Activated CD8-positive, alpha-beta memory T cell treated with anti-CD3 and anti-CD28 coated beads, Interleukin-2, amount 50 U/mL, for 4 hours (primary cell): ENCODE data around the gene RRP9.

Source experiments
- DNase-seq: peaks from one replicate; pipeline ENCODE4 v3.0.0-alpha.2; 2020

RRP9 gene

GRCh38 chr3:51896607-51897305 lies 44.9 kb downstream of the RRP9 start:
- DNase-seq = no peak

- DNase-seq = no peak
Observed at GRCh38 chr3:51894939-51895338, 46.8 kb downstream of the RRP9 start.

GRCh38 chr3:51894391-51894790 lies 47.3 kb downstream of the RRP9 start:
- DNase-seq = no peak

GRCh38 chr3:51891242-51892039 lies 50.3 kb downstream of the RRP9 start:
- DNase-seq = no peak

- no peak for DNase-seq
Observed at GRCh38 chr3:51888463-51889105, 53.1 kb downstream of the RRP9 start.

GRCh38 chr3:51887620-51888019 lies 54.1 kb downstream of the RRP9 start:
- DNase-seq = no peak

GRCh38 chr3:51886447-51886846 lies 55.3 kb downstream of the RRP9 start:
- no peak for DNase-seq
